ENCODE measurements around the gene TECPR2. TPM values are rescaled to one million over a fixed set of nuclear protein-coding genes. Genes with fewer than 3 reads are reported as not detected.

The TECPR2 gene
- total RNA-seq, 1 experiment from 2014 or later = 21.3 TPM

GRCh38 chr14:102506626-102506925 lies 143.8 kb downstream of the TECPR2 start:
- DNase-seq (ENCODE audit: low spot score) = no peak
- Mint-ChIP-seq H3K4me1 (peaks cover 15% of the 10 kb centered on the region), H3K4me3 (no peak overlapping the region), H3K36me3 (no peaks in the 10 kb centered on the region; the same call in 1 of the 2 replicates), H3K9me3 (no peaks in the 10 kb centered on the region), H3K27ac (no peak overlapping the region), H3K27me3 (ENCODE audit: low read depth) (no peaks in the 10 kb centered on the region)
- no peak for ATAC-seq
- ChIA-PET CTCF (interaction anchor here (1.0 to 2.1 kb wide), 2 partner anchors 8 to 68 kb away, joined by 5 read pairs; no protein-coding TSS in a partner anchor), POLR2A (no interaction called here)
- no peak for TF ChIP-seq PREB (CRISPR knock-in tag; IDR thresholded peaks at IDR 0.05; ENCODE audit: borderline replicate concordance)
- TF ChIP-seq ZNF219 (CRISPR knock-in tag; IDR thresholded peaks at IDR 0.05; ENCODE audit: borderline replicate concordance) = no peak
- no peak for TF ChIP-seq FOXP1 (CRISPR knock-in tag; IDR thresholded peaks at IDR 0.05; ENCODE audit: borderline replicate concordance)
- TF ChIP-seq, protein P1, sequence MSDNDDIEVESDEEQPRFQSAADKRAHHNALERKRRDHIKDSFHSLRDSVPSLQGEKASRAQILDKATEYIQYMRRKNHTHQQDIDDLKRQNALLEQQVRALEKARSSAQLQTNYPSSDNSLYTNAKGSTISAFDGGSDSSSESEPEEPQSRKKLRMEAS (CRISPR knock-in tag; IDR thresholded peaks at IDR 0.05) = no peak
- TF ChIP-seq KAT7 (CRISPR knock-in tag; IDR thresholded peaks at IDR 0.05; ENCODE audit: borderline replicate concordance) = no peak
- no peak for TF ChIP-seq GRHL2 (CRISPR knock-in tag; IDR thresholded peaks at IDR 0.05; ENCODE audit: insufficient replicate concordance, severe bottlenecking)
- TF ChIP-seq CREM (CRISPR knock-in tag; IDR thresholded peaks at IDR 0.05) = no peak
- TF ChIP-seq, protein P2, sequence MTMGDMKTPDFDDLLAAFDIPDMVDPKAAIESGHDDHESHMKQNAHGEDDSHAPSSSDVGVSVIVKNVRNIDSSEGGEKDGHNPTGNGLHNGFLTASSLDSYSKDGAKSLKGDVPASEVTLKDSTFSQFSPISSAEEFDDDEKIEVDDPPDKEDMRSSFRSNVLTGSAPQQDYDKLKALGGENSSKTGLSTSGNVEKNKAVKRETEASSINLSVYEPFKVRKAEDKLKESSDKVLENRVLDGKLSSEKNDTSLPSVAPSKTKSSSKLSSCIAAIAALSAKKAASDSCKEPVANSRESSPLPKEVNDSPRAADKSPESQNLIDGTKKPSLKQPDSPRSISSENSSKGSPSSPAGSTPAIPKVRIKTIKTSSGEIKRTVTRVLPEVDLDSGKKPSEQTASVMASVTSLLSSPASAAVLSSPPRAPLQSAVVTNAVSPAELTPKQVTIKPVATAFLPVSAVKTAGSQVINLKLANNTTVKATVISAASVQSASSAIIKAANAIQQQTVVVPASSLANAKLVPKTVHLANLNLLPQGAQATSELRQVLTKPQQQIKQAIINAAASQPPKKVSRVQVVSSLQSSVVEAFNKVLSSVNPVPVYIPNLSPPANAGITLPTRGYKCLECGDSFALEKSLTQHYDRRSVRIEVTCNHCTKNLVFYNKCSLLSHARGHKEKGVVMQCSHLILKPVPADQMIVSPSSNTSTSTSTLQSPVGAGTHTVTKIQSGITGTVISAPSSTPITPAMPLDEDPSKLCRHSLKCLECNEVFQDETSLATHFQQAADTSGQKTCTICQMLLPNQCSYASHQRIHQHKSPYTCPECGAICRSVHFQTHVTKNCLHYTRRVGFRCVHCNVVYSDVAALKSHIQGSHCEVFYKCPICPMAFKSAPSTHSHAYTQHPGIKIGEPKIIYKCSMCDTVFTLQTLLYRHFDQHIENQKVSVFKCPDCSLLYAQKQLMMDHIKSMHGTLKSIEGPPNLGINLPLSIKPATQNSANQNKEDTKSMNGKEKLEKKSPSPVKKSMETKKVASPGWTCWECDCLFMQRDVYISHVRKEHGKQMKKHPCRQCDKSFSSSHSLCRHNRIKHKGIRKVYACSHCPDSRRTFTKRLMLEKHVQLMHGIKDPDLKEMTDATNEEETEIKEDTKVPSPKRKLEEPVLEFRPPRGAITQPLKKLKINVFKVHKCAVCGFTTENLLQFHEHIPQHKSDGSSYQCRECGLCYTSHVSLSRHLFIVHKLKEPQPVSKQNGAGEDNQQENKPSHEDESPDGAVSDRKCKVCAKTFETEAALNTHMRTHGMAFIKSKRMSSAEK (CRISPR knock-in tag; IDR thresholded peaks at IDR 0.05; ENCODE audit: borderline replicate concordance) = no peak
- TF ChIP-seq SP1 (CRISPR knock-in tag; conservative IDR thresholded peaks at IDR 0.05) = no peak
- TF ChIP-seq RELA (CRISPR knock-in tag; IDR thresholded peaks at IDR 0.05; ENCODE audit: borderline replicate concordance) = no peak
- no peak for TF ChIP-seq ARID4B (CRISPR knock-in tag; IDR thresholded peaks at IDR 0.05; ENCODE audit: borderline replicate concordance)
- TF ChIP-seq HMGXB4 (CRISPR knock-in tag; IDR thresholded peaks at IDR 0.05) = no peak
- TF ChIP-seq ZNF423 (CRISPR knock-in tag; IDR thresholded peaks at IDR 0.05) = no peak
- TF ChIP-seq AFF4 (CRISPR knock-in tag; IDR thresholded peaks at IDR 0.05; ENCODE audit: borderline replicate concordance) = no peak
